GM19328 (cell line): ENCODE results near the gene MTRF1L.
"Not testable (repeated sequence)": the region's sequence is repeated elsewhere in the genome, so short reads cannot be mapped to it uniquely, and the experiment has no call there.

Source experiments
- ATAC-seq: cut with Tn5 transposase; IDR thresholded peaks from one replicate; pipeline ENCODE4 v1.9.1; 2021; ENCODE audit warnings: mild to moderate bottlenecking, moderate library complexity; ENCODE audit not compliant: unreplicated experiment

Gene MTRF1L

DNA sequence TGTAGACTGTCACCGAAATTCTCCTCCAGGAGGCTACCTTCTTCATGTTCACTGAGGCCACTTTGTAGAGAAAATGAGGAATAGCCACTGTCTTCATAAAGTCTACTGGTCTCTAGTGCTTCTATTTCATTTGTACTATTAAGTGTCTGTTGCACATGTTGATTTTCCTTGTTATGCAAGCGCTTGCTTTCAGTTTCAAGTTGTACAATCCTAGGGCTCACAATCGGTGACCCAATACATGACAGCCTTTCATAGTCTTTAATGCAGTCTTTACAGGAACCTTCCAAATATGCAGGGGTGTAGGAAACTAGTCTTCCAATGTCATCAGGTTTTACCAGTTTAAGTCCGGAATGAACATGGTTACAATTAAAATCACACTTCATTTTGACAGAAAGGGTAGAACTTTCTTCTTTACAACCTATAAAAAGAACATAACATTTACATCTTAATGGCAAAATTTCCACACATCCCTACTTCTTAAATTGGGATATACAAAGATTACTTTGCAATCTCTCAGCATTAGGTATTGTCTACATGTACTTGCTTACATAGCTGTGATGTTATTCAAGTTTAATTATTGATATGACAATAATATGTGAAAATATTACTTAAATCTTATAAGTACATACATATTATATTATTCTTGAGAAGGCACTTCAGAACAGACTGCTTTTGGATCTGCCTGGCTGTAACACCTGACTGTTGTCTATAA, 27.1 kb downstream of the MTRF1L start:
- peak; percentile 43 for ATAC-seq

DNA sequence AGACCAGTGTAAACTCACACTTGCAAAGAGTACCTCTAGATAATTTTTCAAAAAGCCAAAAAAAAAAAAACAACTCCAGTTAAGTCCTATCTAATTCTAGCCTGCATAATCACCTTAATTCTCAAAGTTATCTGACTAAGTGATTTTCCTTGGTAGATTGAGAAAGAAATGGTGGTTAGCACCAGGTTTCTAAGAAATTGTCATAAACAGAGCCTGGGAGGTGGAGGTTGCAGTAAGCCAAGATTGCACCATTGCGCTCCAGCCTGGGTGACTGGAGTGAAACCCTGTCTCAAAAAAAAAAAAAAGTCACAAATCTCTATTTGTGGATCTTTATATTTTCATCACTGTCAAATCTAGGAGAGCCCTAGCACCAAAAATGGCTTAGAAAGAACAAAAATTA, 28.6 kb downstream of the MTRF1L start:
- no peak for ATAC-seq

DNA sequence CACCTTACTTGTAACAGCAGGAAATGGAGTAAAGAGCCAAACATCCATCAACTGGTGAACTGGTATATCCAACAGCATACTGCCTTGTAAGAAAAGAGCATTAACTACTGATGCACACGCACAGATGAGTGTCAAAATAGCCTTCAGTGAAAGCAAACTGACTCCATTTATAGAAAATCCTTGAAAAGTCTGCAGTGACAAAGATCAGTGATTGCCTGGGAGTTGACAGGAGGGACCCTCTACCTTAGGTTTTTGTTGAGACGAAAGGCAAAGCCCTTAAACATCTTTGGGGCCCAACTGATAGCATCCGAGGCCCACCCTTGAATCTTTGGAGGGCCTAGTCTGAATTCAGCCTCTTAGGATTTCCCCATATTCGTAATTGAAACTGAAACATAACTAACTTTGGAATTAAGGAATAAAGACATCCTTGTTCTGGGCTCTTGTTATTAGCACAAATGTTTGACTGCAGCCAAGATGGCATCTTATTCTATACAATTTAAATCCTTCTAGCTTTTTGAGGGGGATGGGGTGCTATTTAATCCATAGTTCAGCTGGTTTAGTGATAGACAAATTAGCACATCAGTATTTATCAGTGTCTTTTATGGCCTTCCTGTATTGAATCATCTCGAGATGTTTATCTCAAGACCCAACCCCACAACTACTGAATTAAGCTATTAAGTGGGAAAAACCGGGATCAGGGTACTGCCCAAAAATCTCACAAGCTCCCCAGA, 32.7 kb downstream of the MTRF1L start:
- no peak for ATAC-seq

DNA sequence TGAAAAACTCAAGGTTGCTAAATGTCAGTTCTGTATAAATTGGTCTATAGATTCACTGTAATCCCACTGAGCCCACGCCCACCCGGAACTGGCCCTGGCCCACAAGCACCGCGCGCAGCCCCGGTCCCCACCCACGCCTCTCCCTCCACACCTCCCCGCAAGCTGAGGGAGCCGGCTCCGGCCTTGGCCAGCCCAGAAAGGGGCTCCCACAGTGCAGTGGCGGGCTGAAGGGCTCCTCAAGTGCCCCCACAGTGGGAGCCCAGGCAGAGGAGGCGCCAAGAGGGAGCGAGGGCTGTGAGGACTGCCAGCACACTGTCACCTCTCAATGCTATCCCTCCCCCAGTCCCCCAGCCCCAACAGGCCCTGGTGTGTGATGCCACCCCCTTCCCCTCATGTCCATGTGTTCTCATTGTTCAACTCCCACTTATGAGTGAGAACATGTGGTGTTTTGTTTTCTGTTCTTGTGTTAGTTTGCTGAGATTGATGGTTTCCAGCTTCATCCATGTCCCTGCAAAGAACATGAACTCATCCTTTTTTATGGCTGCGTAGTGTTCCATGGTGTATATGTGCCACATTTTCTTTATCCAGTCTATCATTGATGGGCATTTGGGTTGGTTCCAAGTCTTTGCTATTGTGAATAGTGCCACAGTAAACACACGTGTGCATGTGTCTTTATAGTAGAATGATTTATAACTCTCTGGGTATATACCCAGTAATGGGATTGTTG, 36.2 kb downstream of the MTRF1L start:
- not testable (repeated sequence) for ATAC-seq

DNA sequence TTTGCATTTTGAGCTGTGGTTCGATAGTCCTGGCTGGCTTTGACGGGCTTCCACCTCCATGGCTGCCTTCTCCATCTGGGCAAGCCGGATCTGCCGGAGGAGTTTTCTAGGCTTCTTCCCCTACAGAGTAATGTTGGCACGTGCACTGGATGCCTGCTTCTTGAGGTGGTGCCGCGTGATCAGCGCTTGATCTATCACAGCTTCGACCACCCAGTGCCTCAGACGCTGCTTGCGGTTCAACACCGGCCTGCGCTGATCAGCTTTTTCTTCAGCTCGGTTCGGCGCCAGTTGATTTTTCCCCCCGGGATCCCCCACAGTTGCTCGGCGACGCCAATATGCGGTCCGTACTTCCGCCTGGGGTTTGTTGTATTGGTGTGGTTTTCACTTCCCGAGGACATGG, 43.2 kb downstream of the MTRF1L start:
- no peak for ATAC-seq

DNA sequence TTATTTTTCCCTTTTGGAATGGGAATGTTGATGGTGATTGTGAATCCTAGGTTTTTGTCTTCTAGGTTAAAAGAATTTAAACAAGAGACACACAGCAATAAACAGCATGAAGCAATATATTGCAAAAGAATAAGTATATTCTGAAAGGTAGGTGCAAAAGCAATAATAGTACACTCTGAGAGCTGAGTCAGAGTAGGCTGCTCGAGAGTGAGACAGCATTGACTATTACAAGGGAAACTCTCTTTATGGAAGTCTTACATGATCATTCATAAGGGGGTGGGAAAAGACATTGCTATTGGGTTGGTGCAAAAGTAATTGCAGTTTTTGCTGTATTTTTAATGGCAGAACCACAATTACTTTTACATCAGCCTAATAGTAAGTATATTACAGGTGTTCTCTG, 44.7 kb downstream of the MTRF1L start:
- ATAC-seq, result no peak

DNA sequence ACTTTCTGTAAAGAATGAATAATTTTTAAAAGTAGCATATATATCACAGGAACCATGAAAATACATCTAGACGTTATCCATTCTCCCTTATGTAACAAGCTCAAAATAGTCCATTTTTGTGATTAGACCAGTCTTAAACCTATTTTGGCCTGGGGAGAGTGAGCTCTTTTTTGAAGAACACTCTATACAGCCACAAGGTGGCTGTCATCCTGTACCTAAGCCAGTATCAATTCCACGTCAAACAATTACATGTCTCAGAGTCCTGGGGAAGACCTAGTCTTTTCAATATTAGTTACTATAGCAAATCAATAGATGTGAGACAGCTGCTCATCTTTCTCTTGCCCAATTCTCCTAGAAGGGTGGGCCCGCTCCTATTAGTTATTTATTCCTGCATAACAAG, 48.1 kb downstream of the MTRF1L start:
- no peak for ATAC-seq

DNA sequence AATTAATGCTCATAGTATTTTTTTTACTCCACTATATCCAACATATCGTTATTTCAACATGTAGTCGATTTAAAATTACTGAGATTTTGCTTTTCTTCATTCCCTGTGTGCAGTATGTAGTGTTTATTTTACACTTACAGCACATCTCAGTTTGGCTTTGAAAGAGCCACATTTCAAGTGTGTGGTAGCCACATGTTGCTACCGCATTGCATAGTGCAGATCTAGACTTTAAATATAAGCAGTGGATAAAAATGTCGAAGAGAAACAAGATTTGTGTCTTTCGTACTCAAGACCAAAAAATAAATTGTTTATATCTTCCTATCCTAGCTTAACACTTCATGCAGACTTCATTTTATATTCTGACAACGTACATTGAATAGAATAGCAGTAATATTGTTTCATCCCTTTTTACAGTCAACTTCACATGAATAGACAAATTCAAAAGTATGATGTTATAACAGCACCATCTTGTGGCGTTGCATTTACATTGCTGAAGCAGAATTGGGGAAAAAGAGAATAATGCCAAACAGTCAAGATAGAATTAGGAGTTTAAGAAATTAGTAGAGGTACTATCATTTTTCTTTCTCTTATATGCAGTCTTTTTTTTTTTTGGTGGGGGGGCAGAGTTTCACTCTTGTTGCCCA, 49.5 kb downstream of the MTRF1L start:
- ATAC-seq, result no peak

DNA sequence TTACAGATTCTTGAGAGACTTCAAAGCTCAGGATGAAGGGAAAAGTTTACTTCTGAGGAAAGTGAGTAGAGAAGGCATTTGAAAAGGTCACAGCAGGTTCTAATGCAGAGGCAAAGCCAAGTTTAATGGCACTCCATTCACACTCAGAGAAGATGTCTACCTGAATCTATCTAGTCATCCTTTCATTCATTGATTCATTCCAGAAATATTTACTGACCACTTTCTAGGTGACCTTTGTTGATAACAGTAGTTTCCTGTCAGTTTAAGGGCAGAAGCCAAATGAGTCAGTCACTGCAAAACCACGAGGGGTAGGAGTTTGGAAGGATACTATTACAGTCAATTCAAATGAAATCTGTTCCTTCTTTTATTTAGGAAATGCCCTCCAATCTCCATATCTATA, 50.5 kb downstream of the MTRF1L start:
- no peak for ATAC-seq

DNA sequence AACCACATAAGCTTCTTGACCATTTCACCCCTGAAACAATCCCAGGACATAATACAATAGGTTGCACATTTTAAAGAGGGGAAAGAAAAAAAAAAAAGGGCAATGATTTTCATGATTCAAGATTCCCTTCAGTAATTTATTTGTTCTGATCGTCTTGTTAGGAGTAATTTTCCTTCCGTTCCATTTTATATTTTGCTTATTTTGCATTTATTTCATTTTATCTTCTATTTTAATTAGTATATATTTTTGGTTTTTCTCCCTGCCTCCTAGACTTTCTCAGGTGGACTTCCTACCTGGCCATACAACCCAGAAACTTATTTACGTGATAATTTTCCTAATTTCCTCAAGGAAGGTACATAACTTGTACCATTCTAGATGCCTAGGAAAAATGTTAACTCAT, 52.3 kb downstream of the MTRF1L start:
- no peak for ATAC-seq

DNA sequence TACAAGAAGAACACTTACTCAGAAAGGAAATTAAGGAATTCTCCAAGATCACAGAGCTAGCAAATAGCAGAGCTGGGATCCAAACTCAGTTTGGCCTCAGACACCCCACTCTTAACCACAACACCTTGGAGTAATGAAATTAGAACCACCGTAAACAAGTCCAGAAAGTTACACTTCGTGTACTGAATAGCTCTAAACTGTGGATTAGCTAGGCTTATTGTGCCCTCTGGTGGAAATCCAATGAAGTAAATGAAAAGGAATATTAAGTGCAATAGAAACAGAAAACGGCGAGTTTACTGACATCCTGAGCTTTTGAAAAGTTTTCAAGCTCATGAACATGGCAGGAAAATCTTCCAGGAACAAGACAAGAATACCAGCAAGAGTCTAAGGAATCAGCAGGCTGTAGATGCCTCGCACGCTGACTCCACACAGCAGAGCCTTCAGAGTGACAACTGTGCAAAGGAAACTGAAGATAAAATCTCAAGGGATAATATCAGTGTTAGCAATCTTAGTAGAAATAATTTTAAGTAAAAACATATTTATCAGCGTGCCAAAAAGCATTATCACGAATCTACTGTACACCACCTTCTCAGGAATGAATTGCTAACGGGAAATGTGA, 54.2 kb downstream of the MTRF1L start:
- ATAC-seq, result peak; percentile 69

DNA sequence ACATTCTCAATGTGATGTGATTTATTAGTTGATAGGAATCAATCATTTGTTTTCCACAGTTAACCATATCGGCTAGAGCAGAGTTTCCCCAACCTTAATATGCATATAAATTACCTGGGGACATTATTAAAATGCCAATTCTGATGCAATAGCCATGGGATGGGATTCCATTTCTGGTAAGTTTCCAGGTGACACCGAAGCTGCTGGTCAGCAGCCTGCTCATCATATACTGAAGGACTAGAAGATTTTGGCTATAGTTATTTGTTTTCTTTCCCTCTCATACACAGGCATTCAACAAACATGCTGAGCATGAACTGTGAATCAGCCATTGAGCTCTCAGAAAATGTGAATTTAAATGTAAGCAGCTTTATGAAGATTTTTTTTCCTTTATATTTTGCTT, 55.5 kb downstream of the MTRF1L start:
- no peak for ATAC-seq

DNA sequence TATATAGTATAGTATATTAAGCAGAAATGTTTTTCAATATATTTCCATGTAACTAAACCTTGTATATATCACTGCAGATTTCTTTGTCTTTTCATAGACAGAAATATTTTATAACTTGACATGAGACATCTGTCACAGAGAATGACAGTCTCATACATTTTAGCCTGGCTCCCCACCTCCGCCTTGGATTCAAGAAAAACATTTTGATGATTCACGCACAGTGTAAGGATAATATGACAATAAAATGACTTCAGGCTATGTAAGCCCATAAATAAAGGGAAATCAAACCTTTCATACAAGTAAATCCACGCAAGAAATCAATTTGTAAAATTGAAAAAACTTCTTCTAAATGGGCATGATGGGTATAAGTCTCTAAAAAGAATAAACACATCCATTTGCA, 56.0 kb downstream of the MTRF1L start:
- ATAC-seq, result no peak

DNA sequence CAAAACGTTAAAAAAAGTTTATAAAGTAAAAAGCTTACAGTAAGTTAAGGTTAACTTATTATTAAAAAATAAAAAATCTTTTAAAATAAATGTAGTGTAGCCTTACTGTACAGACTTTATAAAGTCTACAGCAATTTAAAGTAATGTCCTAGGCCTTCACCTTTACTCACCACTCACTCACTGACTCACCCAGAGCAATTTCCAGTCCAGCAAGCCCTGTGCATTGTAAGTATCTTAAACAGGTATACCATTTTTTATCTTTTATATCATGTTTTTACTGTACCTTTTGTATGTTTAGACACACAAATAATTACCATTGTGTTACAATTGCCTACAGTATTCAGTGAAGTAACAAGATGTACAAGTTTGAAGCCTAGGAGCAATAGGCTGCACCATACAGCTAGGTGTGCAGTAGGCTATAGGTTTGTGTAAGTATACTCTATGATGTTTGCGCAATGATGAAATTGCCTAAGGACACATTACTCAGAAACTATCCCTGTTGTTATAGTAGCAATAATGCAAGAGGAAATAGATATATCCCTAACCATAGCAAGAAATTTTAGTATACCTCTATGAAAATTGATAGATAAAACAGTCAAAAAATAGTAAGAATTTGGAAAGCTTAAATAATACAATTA, 59.1 kb downstream of the MTRF1L start:
- no peak for ATAC-seq

DNA sequence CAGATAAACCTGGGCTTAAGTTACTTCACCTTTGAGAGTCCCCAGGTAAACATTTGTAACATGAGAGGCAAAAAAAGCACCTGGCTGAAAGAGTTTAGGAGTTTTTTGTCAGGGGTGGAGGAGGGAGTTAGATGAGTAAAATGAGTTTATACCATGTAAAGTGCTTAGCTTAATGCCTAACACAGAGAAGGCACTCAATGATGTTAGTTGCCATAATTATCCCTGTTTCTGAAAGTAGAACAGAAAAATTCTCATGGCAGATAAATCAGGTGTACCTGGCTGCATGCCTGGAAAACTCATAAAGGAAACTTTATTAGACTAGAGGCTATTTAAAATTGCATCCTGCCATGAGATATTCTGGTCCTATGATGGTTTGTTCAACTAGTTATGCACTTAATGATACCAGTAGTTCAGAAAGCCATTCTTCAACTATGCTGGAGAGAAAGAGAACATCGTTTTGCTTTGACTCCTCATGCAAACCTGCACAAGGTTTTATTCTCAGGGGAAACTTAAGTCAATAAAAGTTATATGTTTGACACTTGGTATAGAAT, 60.1 kb downstream of the MTRF1L start:
- no peak for ATAC-seq

DNA sequence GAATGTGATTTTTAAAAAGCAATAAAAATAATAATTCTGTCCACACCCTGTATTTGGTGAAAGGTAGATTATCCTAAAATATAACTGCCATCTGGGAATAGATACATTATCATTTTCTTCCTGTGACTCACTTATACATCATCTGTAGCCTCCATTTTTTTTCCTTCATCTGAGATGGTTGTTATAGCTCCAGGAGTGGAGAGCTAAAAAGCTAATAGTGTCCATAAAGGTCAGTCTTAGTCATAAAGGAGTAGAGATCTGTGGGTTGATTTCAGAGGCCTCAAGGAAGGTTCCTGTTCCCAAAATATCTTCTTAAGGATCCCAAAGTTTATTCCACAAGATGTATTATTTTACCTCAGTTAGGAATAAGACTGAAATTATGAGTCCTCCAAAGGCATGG, 60.8 kb downstream of the MTRF1L start:
- ATAC-seq, result no peak
